Measurements from ENCODE around the gene TGFBR1.
A peak's percentile ranks its signal among the peaks of the same experiment; 100 is the strongest.

TGFBR1 gene

DNA sequence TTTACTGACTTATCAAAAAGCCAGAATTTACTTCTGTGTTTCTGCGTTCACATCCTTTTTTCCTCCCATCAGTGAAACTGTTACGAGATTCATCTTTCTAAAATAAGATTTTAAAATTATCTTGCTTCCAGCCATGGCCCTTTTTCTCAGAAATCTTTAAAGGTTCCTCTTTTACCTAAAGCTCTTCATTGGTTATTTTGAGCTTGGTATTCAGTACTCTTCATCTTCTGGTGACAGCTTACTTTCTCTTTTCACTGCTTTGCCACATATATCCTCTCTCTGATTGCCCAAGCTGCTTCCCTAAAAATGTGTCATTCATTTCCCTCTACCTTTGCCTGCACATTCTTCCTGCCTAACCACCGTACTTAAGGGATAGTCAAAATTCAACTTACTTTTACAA, 32.3 kb downstream of the TGFBR1 start:
- no peak for DNase-seq (ENCODE audit: low spot score)

DNA sequence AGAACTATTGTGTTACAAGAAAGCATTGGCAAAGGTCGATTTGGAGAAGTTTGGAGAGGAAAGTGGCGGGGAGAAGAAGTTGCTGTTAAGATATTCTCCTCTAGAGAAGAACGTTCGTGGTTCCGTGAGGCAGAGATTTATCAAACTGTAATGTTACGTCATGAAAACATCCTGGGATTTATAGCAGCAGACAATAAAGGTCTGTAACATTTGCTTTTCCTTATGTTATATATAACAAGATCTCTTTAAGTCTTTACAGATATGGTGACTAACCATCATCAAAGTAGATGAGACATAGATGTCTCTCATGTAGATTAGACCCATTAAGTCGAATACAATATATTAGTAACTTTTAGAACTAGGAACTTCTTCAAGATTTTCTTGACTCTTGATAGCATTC, 33.0 kb downstream of the TGFBR1 start:
- DNase-seq (ENCODE audit: low spot score), result no peak

DNA sequence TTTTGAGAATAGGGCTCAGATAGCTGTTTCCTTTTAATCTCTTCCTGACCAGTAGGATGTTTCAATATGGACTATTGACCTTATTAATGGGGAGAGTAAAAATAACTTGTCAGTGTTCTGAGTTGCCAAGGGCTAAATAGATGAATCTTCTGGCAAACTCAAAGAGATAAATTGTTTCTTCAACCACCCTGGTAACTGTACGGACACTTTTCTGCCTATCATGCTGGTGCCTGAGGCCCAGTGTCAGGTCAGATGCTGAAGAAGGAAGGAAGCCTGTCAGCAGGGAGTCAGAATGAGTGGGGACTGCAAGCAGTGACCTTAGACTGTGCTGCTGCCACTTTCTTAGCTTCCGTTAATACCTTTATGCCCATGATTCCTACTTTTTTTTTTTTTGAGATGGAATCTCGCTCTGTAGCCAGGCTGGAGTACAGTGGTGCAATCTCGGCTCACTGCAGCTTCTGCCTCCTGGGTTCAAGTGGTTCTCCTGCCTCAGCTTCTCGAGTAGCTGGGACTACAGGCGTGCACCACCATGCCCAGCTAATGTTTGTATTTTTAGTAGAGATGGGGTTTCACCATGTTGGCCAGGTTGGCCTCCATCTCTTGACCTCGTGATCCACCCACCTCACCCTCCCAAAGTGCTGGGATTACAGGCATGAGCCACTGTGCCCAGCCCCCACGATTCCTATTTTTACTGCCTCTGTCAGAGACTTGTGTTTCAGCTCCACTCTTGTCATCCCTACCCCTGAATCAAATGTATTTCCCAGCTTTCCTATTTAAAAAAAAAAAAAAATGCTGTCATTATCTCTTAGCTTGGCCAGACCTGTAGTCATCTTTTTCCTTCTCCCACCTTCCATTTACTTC, 33.7 kb downstream of the TGFBR1 start:
- DNase-seq (ENCODE audit: low spot score), result no peak

DNA sequence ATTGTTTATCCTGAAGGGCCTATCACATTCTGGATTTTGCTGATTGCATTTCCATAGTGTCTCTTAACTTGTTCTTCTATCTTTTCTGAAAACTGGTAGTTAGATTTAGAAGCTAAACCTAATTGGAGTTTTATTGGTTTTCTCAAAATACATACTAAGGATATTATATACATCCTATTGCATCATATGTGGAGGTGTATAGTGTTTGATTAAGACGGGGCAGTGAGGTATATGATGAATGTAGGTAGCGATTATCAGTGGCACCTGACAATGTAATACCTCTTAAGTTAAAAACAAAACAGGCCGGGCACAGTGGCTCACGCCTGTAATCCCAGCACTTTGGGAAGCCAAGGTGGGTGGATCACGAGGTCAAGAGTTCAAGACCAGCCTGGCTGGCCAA, 35.0 kb downstream of the TGFBR1 start:
- DNase-seq (ENCODE audit: low spot score), result no peak

DNA sequence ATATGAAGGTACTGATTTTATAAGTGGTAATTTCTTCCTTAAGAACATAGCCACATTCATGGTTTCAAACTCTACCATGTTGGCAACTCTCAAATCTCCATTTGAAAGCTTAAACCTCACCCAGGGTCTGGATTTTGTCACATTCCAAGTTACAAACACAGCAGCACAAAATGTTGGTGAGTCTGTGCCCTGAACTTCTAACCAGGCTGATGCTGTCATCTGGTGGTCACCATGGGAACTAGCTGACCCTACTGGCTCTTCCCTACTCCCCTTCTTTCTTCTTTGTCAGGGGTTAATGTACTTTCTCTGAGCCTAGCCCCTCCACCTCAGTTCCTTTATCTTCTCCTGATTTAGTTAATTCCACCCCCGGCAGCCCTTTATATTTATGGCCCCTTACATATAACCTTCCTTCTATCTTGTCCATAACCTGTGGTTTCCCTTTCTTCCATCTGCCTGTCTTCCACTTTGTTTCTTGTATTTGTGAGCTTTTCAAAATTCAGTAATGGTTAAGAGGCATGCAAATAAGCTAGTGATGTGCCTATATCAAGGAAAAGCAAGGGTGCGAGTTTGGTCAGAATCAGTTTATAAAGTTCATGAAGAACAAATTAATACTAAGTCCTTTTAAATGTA, 35.9 kb downstream of the TGFBR1 start:
- peak; percentile 60 for DNase-seq (ENCODE audit: low spot score)

DNA sequence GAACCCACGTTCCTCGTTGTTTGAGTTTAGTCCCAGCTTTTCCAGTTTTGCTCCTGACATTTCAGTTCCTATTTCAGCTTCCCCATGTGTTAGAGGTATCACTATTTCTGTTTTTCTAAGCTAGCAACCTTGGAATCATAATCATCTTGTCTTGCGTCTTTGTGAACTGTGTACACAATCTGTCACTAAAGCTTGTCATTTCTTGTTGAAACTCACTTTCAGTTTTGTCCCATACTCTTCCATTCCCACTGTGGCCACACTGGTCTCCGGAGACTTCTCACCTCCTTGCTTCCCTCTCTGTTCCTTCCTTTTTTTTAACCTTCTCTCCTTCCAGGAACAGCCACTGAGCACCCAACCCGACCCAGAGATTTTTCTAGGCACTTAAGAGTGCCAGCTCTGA, 36.9 kb downstream of the TGFBR1 start:
- DNase-seq (ENCODE audit: low spot score), result no peak

DNA sequence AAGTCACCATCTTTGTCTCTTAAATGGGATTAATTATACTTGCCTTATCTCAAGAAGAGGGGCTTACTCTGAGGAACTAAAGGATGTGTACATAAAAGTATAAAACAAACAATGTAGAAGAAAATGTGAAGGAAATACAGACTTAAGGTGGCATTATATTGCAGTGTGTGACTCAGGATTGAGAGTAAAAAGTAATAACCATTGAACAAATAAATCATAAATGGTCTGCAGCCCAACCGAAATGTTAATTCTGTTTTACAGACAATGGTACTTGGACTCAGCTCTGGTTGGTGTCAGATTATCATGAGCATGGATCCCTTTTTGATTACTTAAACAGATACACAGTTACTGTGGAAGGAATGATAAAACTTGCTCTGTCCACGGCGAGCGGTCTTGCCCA, 37.4 kb downstream of the TGFBR1 start:
- DNase-seq (ENCODE audit: low spot score), result no peak

DNA sequence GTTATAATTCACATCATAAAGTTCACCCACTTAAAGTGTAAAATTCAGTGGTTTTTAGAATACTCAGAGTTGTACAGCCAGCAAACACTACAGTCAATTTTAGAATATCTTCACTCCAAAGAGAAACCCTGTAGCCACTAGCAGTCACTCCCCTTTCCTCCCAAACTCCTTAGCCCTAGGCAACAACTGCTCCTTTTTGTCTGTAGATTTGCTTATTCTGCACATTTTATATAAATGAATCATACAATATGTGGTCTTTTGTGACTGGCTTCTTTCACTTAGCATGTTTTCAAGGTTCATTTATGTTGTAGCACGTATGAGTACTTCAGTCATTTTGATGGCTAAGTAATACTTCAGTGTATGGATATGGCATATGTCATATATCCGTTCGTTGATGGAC, 38.7 kb downstream of the TGFBR1 start:
- no peak for DNase-seq (ENCODE audit: low spot score)

DNA sequence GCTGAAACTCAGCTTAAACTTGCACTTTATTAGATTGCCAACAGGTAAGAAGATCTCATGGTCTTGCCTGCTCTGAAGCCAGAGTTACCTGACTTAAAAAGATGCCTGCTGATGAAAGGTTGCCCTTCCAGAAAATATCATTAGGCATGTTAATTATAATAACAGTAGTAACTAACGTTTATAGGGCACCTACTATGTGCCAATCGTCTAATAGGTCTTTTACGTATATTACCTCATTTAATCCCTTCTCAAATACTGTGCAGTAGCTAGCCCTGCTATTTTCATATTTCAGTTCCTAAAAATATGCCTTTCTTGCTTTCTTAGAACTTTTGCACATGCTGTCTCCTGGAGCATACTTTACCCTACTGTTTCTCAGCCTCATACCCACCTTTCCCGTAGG, 40.1 kb downstream of the TGFBR1 start:
- no peak for DNase-seq (ENCODE audit: low spot score)

DNA sequence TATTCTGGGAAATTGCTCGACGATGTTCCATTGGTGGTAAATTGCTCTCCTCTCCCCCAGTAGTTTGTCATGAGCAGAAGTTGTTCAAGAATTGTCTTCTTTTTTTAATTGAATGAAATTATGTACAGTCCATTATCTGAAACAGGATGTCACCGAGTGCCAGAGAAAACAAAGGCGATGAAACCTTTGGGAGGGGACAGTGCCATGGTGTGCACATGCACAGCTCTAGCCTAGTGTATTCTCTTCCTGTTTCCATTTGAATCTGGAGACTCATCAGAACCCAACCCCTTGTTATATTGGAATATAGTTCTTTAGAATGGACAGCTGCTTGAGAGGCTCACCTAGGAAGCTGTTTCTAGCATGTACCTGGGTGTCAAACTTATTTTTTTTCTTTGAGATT, 41.7 kb downstream of the TGFBR1 start:
- no peak for DNase-seq (ENCODE audit: low spot score)

DNA sequence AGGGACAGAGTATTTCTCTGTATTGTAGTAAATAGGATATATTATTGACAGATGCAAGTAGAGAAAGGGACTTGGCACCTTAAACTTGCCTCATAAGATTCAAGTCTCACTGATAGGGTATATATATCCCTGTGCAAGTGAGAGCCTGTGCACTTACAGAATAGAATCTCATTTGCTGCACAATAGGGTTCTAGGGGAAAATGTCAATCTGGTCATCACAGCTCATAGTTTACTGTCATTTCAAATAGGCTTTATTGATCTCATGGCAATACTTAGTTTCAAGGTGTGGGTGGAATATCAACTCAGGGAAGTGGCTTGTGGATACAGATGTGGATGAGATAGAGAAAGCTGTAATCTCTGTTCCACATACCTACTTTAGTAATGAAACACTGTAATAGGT, 42.3 kb downstream of the TGFBR1 start:
- DNase-seq (ENCODE audit: low spot score), result no peak

DNA sequence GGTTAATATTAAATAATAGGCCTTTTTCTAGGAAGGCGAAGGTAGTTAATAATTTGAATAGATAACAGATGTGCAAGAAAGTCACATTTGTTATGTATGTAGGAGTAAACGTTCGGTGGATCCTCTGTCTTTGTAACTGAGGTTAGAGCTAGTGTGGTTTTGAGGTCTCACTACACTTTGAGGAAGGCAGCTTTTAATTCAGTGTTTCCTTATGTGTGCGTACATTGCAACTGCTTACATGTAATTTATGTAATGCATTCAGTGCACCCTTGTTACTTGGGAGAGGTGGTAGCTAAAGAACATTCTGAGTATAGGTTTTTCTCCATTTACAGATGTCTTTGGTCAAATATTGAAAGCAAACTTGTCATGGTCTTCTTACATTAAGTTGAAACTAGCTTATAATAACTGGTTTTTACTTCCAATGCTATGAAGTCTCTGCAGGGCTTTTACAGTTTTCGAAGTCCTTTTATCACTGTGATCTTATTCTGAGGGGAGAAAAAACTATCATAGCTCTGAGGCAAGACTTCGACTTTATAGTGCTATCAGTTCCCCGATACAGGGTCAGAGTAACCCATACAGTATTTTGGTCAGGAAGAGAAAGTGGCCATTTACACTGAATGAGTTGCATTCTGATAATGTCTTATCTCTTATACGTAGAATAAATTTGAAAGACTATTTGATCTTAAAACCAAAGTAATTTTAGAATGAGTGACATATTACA, 45.7 kb downstream of the TGFBR1 start:
- no peak for DNase-seq (ENCODE audit: low spot score)

DNA sequence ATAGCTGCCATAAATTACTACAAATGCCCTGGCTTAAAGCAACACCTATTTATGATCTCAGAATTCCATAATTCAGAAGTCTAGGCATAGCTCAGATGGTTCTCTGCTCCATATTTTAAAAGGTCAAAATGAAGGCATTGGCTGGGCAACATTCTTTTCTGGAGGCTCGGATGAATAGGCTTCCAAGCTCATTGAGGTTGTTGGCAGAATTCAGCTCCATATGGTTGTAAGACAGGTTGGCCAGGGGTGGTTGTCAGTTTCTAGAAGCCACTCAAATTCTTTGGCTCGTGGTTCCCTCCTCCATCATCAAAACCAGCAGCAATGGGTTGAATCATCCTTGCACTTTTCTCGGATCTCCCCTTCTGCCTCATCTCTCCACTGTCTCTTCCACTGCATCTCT, 49.4 kb downstream of the TGFBR1 start:
- no peak for DNase-seq (ENCODE audit: low spot score)

DNA sequence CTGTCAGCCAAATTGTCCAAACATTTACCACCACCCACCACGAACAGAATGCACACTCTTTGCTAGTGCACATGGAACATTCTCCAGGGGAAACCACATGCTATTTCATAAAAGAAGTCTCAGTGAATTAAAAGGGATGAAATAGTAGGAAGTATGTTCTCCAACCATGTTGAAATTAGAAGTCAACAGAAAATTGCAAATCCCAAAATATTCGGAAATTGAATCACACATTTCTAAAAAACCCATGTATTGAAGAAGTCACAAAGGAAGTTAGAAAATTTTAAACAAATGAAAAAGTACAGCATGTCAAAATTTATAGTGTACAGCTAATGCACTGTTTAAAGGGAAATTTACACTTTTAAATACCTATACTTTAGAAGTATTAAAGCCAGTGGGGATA, 50.8 kb downstream of the TGFBR1 start:
- no peak for DNase-seq (ENCODE audit: low spot score)

DNA sequence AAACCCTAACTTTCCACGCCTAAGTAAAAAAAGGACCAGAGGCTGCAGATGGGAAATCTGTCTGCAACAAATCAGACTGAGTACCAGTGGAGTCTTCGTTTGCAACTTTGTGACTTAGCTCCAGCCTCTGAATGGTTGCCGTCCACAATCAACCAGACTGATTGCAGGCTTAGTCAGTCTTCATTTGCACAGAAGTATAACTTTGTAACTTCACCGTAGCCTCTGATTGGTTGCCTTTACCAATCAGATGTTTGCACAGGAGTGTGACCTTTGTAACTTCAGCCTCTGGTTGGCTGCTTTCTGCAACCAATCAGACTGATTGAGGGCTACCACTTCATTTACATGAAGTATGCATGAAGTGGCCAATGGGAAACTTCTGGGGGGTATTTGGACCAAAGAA, 53.7 kb downstream of the TGFBR1 start:
- DNase-seq (ENCODE audit: low spot score), result no peak

DNA sequence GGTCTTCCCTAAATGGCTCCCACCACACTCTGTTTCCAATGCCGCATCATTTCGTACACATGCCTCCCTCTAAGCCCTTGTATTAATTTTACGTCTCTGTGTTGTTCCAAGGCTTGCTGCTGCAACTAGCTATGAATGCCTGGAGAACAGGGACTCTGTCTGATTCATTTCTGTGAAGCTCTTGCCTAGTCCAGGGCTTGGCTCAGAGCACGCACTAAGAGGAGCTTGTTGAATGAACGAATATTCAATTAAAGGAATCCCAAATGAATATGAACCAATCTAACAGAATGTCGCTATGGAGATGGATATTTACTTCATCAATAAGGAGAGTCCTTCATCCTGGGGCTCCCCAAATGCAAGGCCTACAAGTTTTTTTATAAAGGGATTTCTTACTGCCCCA, 55.3 kb downstream of the TGFBR1 start:
- no peak for DNase-seq (ENCODE audit: low spot score)

DNA sequence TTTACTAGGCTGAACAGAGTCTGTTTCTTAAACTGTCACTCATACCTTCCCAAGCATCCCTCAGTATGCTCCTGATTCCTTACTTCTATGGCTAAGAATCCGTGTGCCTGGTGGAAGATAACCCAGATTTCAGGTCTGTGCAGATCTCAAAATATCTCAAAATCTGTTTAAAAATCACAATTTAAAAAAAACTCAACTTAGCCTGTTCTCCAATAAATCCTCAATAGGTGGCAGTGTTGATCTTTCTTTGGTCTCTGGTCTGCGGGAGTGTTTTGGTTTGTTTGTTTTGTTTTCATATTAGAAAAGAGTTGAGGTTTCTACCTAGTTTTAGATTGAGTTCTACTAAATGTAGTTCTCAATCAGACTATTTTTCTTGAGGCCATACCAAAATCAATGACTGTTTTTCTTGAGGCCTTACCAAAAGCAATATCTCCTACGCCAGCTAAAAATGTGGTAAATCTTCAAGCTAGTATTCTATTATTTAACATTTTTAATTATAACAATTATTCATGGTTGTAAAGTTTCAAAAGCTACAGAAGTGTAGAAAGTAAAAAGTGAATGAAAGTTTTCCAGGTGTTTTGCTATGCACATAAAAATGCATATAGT, 57.9 kb downstream of the TGFBR1 start:
- DNase-seq (ENCODE audit: low spot score), result no peak

DNA sequence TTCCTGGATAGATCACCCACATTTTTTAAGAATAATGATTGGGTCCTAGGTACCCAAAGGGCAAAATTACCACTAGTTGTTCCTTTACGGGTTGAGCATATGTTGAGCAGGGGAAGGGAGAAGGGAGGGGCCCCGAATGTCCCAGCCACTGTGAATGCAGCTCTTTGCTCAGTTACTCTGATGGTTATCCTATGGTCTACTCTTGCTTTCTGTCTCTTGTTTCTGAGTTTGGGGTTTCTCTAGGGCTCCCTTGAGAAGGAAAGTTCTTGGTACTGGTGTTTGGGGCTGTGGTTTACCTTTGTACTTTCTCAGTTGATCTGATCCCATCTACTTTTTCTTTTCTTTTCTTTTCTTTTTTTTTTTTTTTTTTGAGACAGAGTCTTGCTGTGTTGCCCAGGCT, 61.2 kb downstream of the TGFBR1 start:
- DNase-seq (ENCODE audit: low spot score), result no peak

DNA sequence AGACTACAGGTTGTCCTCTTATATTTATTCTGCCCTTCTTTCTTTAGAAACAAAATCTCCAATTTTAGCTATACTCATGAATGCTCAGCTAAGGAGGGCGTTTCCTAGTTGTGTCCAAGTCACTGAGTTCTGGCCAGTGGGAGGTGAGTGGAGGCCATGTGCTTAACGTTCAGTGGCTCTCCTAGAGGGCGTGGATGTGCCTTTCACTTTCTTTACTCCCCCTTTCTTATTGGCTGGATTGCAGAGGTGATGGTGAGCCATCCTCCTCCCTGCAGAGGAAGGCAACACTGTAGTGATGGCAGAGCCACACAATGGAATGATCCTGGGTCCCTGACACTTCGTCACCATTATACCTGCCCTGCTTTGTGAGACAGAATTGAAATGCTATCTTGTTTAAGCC, 62.2 kb downstream of the TGFBR1 start:
- DNase-seq (ENCODE audit: low spot score), result no peak

DNA sequence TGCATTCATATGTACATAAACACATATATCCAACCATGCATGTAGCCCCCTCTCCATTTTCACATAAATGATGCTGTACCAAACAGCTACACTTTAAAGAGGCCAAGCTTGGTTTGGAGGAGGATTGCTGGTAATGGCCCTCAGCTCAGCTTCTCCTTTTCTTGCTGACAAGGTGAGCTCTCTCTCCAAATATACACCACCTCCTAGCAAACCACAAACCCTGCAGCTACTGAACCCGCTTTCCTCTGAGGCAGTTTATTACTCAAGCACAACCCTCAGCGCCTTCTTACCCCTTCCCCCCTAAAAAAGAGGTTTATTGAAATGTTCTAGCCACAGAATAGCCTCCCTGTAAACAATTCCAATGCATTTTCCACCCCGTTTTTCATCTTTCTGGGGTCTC, 62.8 kb downstream of the TGFBR1 start:
- no peak for DNase-seq (ENCODE audit: low spot score)

DNA sequence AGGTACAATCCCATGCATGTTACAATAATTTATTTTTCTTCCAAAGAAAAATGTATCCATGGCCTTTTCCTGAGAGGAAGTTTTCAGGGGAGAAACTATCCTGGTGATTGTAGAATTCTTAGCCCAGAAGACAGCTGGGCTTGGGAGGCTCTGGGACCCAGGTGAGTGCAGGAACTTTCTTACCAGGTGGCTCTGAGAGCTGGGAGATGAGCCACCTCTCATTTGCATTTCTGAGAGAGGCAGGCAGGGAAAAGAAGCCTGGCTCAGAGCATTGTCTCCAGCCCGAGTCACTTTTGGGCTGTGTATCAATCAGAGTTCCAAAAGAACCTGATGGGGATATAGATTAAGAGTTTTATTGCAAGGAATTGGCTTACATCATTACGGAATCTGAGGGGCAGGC, 64.2 kb downstream of the TGFBR1 start:
- no peak for DNase-seq (ENCODE audit: low spot score)

DNA sequence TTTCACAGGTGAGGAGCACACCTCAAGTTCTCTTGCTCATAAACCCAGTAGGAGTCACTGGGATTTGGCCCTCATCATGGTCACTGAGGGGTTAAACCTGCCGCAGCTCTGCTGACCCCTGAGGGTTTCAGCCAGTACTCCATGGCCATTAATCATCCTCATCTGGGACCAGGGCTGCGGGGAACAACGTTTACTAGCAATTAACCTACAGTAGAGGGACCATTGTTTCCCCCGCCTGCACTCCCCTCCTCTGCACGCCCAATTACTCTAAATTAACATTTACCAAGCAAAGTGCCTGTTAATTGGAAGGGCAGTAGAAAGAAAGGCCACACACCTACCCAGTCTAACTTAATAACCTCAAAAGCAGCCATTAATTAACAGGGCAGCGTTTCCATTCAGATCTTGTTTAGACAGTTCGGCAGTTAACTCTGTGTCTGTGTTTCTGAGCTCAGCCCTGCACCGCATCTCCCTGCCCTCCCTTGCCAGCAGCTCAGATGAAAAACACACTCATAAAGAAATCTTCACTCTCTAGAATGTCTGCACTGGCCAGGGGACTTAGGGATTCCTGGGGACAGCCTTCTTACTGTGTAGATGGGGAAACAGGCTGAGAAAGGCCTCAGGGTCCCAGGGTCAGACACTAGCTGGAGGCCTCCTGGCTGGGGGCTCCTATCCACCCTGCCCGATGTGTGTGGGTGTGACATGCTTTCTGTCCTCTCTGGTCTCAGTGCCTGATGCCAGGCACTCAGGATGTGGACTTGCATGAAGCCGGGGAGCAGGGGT, 65.3 kb downstream of the TGFBR1 start:
- peak; percentile 65 for DNase-seq (ENCODE audit: low spot score)

Measured in ecto neural progenitor cell (in vitro differentiated cells).